Neural cell (in vitro differentiated cells): ENCODE data around the gene HBA2. TPM values are rescaled to one million over a fixed set of nuclear protein-coding genes. Genes with fewer than 3 reads are reported as not detected.

Experiments
- H2AFZ ChIP-seq: fragments of 200-600, 300-800 bp; sonication (generic), shearing (Covaris generic); 2 replicates; pipeline ENCODE4 v1.6.0; 2014; ENCODE audit warnings: low read depth, mild to moderate bottlenecking, antibody characterized with exemption, low read length, moderate library complexity
- H3F3A ChIP-seq: fragments of 200-600 bp; shearing (Covaris generic); 2 replicates; pipeline ENCODE4 v1.6.1; 2016; ENCODE audit warnings: mild to moderate bottlenecking, moderate library complexity, mixed read lengths, antibody characterized with exemption, low read length; ENCODE audit not compliant: insufficient read depth, poor library complexity, severe bottlenecking
- H3K27ac ChIP-seq: fragments of 200-600, 300-800 bp; sonication (generic), shearing (Covaris generic); 2 replicates; pipeline ENCODE4 v1.5.1; 2014; ENCODE audit warnings: mild to moderate bottlenecking, low read length, moderate library complexity
- H3K27me3 ChIP-seq: fragments of 300-800, 200-600 bp; sonication (generic), shearing (Covaris generic); 2 replicates; pipeline ENCODE4 v1.6.0; 2014; ENCODE audit warnings: mild to moderate bottlenecking, low read depth, low read length, moderate library complexity; ENCODE audit not compliant: insufficient read depth
- H3K36me3 ChIP-seq: fragments of 300-800, 200-600 bp; sonication (generic), shearing (Covaris generic); 2 replicates; pipeline ENCODE4 v1.5.1; 2014; ENCODE audit warnings: mild to moderate bottlenecking, antibody characterized with exemption, low read length, moderate library complexity; ENCODE audit not compliant: insufficient read depth
- H3K4me2 ChIP-seq: fragments of 300-800, 200-600 bp; sonication (generic), shearing (Covaris generic); 2 replicates; pipeline ENCODE4 v1.6.0; 2014; ENCODE audit warnings: mild to moderate bottlenecking, low read length
- H3K4me3 ChIP-seq: fragments of 300-800, 200-600 bp; sonication (generic), shearing (Covaris generic); 2 replicates; pipeline ENCODE4 v1.5.1; 2014; ENCODE audit warnings: mild to moderate bottlenecking, low read length, moderate library complexity
- H3K79me2 ChIP-seq: fragments of 200-600 bp; shearing (Covaris generic); replicated peaks from 2 replicates; pipeline ENCODE4 v1.6.0; 2014; ENCODE audit warnings: mild to moderate bottlenecking, low read length, moderate library complexity; ENCODE audit not compliant: insufficient read depth
- H3K9ac ChIP-seq: fragments of 300-800, 200-600 bp; sonication (generic), shearing (Covaris generic); 2 replicates; pipeline ENCODE4 v1.6.1; 2016; ENCODE audit warnings: mild to moderate bottlenecking, low read length, mixed read lengths
- H3K9me2 ChIP-seq: fragments of 200-600 bp; shearing (Covaris generic); 2 replicates; pipeline ENCODE4 v1.6.1; 2016; ENCODE audit warnings: mild to moderate bottlenecking, low read length, mixed read lengths; ENCODE audit not compliant: insufficient read depth
- H3K9me3 ChIP-seq: fragments of 200-600, 300-800 bp; sonication (generic), shearing (Covaris generic); 2 replicates; pipeline ENCODE4 v1.6.1; 2016; ENCODE audit warnings: mild to moderate bottlenecking, mixed run types, low read length, moderate library complexity, mixed read lengths
- H4K20me1 ChIP-seq: fragments of 200-600 bp; shearing (Covaris generic); 2 replicates; pipeline ENCODE4 v1.6.1; 2016; ENCODE audit warnings: mild to moderate bottlenecking, mixed run types; ENCODE audit not compliant: insufficient read depth
- EP300 ChIP-seq: fragments of 450-650 bp; conservative IDR thresholded peaks from 2 replicates; pipeline ENCODE4 v1.6.1; 2014; ENCODE audit warnings: antibody characterized with exemption, mild to moderate bottlenecking, moderate library complexity; ENCODE audit not compliant: poor library complexity, severe bottlenecking
- EZH2 ChIP-seq: fragments of 200-600, 300-800 bp; shearing (Covaris generic), sonication (generic); IDR thresholded peaks from 2 replicates; pipeline ENCODE4 v1.6.1; 2014; ENCODE audit warnings: antibody characterized with exemption, low read length, borderline replicate concordance, mild to moderate bottlenecking; ENCODE audit not compliant: insufficient read depth, poor library complexity, severe bottlenecking
- MXI1 ChIP-seq: fragments of 450-650 bp; conservative IDR thresholded peaks from 2 replicates; pipeline ENCODE4 v1.6.1; 2014; ENCODE audit warnings: antibody characterized with exemption, mild to moderate bottlenecking; ENCODE audit not compliant: poor library complexity, severe bottlenecking
- POLR2AphosphoS5 ChIP-seq: IDR thresholded peaks from 2 replicates; pipeline ENCODE4 v1.6.1; 2012
- RAD21 ChIP-seq: fragments of 450-650 bp; conservative IDR thresholded peaks from 2 replicates; pipeline ENCODE4 v1.6.1; 2014; ENCODE audit warnings: antibody characterized with exemption, mild to moderate bottlenecking, moderate library complexity
- SMC3 ChIP-seq: fragments of 450-650 bp; conservative IDR thresholded peaks from 2 replicates; pipeline ENCODE4 v1.6.1; 2014; ENCODE audit warnings: antibody characterized with exemption, mild to moderate bottlenecking, moderate library complexity; ENCODE audit not compliant: poor library complexity
- TAF1 ChIP-seq: IDR thresholded peaks from 2 replicates; pipeline ENCODE4 v1.6.1; 2012; ENCODE audit warnings: low read depth
- polyA plus RNA-seq: library from polyadenylated mRNA; depleted of rRNA; stranded (reverse); fragments of >200 nt; gene quantifications from 2 replicates; pipeline ENCODE4 v1.2.3, GENCODE V29; 2014
- TF ChIP-seq, protein P1 (sequence below): IDR thresholded peaks from 2 replicates; pipeline ENCODE4 v1.6.1; 2012; ENCODE audit warnings: borderline replicate concordance
- TF ChIP-seq, protein P2 (sequence below): fragments of 450-650 bp; IDR thresholded peaks from 2 replicates; pipeline ENCODE4 v1.5.1; 2014; ENCODE audit warnings: antibody characterized with exemption, mild to moderate bottlenecking, moderate library complexity; ENCODE audit not compliant: poor library complexity, severe bottlenecking

The HBA2 gene
- polyA plus RNA-seq, 1 donor from 2014 or later = not detected

DNA sequence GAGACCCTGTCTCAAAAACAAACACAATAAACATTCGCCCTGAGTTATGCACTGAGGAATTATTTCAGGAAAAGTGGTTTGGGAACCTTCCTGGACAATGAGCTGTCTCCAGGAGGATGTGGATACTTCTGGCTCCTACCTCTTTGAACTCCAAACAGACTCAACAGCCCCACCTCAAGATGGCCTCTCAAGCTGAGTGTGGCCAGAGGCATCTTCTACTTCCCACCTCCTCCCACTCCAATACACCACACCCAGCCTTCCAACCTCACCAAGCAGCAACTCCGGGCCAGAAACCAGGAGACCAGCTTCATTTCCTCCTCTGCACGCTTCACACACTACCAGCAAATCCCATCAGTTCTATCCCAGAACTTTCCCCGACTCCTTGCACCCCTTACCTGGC is 19.2 kb downstream of the HBA2 start:
- Histone ChIP-seq H3K27me3 (no peaks in the 10 kb centered on the region), H3K36me3 (peaks cover 4% of the 10 kb centered on the region), H3K4me2 (no peak overlapping the region), H3K9me2 (no peaks in the 10 kb centered on the region), H3K9me3 (no peaks in the 10 kb centered on the region), H3K9ac (no peak overlapping the region), H3F3A (no peaks in the 10 kb centered on the region), H3K4me3 (no peak overlapping the region), H3K27ac (no peak overlapping the region), H4K20me1 (no peaks in the 10 kb centered on the region), H3K79me2 (no peaks in the 10 kb centered on the region), H2AFZ (no peak overlapping the region)
- TF ChIP-seq, protein P1, sequence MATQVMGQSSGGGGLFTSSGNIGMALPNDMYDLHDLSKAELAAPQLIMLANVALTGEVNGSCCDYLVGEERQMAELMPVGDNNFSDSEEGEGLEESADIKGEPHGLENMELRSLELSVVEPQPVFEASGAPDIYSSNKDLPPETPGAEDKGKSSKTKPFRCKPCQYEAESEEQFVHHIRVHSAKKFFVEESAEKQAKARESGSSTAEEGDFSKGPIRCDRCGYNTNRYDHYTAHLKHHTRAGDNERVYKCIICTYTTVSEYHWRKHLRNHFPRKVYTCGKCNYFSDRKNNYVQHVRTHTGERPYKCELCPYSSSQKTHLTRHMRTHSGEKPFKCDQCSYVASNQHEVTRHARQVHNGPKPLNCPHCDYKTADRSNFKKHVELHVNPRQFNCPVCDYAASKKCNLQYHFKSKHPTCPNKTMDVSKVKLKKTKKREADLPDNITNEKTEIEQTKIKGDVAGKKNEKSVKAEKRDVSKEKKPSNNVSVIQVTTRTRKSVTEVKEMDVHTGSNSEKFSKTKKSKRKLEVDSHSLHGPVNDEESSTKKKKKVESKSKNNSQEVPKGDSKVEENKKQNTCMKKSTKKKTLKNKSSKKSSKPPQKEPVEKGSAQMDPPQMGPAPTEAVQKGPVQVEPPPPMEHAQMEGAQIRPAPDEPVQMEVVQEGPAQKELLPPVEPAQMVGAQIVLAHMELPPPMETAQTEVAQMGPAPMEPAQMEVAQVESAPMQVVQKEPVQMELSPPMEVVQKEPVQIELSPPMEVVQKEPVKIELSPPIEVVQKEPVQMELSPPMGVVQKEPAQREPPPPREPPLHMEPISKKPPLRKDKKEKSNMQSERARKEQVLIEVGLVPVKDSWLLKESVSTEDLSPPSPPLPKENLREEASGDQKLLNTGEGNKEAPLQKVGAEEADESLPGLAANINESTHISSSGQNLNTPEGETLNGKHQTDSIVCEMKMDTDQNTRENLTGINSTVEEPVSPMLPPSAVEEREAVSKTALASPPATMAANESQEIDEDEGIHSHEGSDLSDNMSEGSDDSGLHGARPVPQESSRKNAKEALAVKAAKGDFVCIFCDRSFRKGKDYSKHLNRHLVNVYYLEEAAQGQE = no peak
- no peak for TF ChIP-seq RAD21
- no peak for TF ChIP-seq POLR2AphosphoS5
- TF ChIP-seq MXI1 = no peak
- no peak for TF ChIP-seq EZH2
- TF ChIP-seq EP300 = no peak
- TF ChIP-seq, protein P2, sequence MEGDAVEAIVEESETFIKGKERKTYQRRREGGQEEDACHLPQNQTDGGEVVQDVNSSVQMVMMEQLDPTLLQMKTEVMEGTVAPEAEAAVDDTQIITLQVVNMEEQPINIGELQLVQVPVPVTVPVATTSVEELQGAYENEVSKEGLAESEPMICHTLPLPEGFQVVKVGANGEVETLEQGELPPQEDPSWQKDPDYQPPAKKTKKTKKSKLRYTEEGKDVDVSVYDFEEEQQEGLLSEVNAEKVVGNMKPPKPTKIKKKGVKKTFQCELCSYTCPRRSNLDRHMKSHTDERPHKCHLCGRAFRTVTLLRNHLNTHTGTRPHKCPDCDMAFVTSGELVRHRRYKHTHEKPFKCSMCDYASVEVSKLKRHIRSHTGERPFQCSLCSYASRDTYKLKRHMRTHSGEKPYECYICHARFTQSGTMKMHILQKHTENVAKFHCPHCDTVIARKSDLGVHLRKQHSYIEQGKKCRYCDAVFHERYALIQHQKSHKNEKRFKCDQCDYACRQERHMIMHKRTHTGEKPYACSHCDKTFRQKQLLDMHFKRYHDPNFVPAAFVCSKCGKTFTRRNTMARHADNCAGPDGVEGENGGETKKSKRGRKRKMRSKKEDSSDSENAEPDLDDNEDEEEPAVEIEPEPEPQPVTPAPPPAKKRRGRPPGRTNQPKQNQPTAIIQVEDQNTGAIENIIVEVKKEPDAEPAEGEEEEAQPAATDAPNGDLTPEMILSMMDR = no peak
- TF ChIP-seq TAF1 = no peak
- no peak for TF ChIP-seq SMC3

- no peak overlapping the region for H2AFZ ChIP-seq
- no peak for TF ChIP-seq TAF1
- no peak for TF ChIP-seq MXI1
- TF ChIP-seq, protein P2 = no peak
- TF ChIP-seq EZH2 = no peak
- TF ChIP-seq RAD21 = no peak
- no peaks in the 10 kb centered on the region for H3K79me2 ChIP-seq
- no peak overlapping the region for H3K27ac ChIP-seq
- no peak overlapping the region for H3K9ac ChIP-seq
- H3K9me3 ChIP-seq = no peaks in the 10 kb centered on the region
- no peaks in the 10 kb centered on the region for H3K9me2 ChIP-seq
- H3K4me3 ChIP-seq = no peak overlapping the region
- no peak overlapping the region for H3K4me2 ChIP-seq
- H3K27me3 ChIP-seq = no peaks in the 10 kb centered on the region
- H4K20me1 ChIP-seq = no peaks in the 10 kb centered on the region
- no peaks in the 10 kb centered on the region for H3F3A ChIP-seq
- peaks cover 4% of the 10 kb centered on the region for H3K36me3 ChIP-seq
Measured at GRCh38 chr16:192686-193085, 20.0 kb downstream of the HBA2 start.
